ENCODE results near the gene EBF3. TPM values are rescaled to one million over a fixed set of nuclear protein-coding genes. Genes with fewer than 3 reads are reported as not detected.

The EBF3 gene
- total RNA-seq, 1 donor from 2014 or later = 0.07 TPM

GRCh38 chr10:129812398-129812797 lies 151.7 kb downstream of the EBF3 start:
- H3K79me2 ChIP-seq (ENCODE audit: insufficient read depth, low read length) = no peaks in the 10 kb centered on the region
- no peaks in the 10 kb centered on the region for H4K20me1 ChIP-seq (ENCODE audit: insufficient read depth, low read length)
- peaks cover 19% of the 10 kb centered on the region for H3K27me3 Mint-ChIP-seq (ENCODE audit: low read depth, unreplicated experiment)

GRCh38 chr10:129811208-129811607 lies 152.9 kb downstream of the EBF3 start:
- no peaks in the 10 kb centered on the region for H3K4me1 ChIP-seq (ENCODE audit: insufficient read depth, low read length)
- FAIRE-seq = no peak
- DNase-seq (ENCODE audit: low read depth) = no peak
- no peaks in the 10 kb centered on the region for H3K79me2 ChIP-seq (ENCODE audit: insufficient read depth, low read length)
- H3K4me3 ChIP-seq (ENCODE audit: insufficient read depth, low read depth, low read length) = no peak overlapping the region
- no peaks in the 10 kb centered on the region for H3K27me3 ChIP-seq (ENCODE audit: insufficient read depth, low read length)
- peaks cover 4% of the 10 kb centered on the region for H3K9me3 ChIP-seq (ENCODE audit: insufficient read depth, low read depth, low read length)
- no peak overlapping the region for H2AFZ ChIP-seq (ENCODE audit: low read depth, low read length)
- no peak overlapping the region for H3K27ac Mint-ChIP-seq (ENCODE audit: unreplicated experiment)
- peaks cover 22% of the 10 kb centered on the region for H3K27me3 Mint-ChIP-seq (ENCODE audit: low read depth, unreplicated experiment)
- H3K36me3 ChIP-seq (ENCODE audit: insufficient read depth, low read length) = no peaks in the 10 kb centered on the region
- H3K27ac ChIP-seq (ENCODE audit: low read depth, low read length) = no peak overlapping the region
- TF ChIP-seq EZH2 (IDR thresholded peaks at IDR 0.05; ENCODE audit: insufficient read depth, low read length) (no peak), CTCF (IDR thresholded peaks at IDR 0.05; ENCODE audit: insufficient read depth, low read depth, low read length) (no peak)
- no peak overlapping the region for H3K9ac ChIP-seq (ENCODE audit: low read length)
- no peak overlapping the region for H3K4me2 ChIP-seq (ENCODE audit: low read length)
- no peaks in the 10 kb centered on the region for H4K20me1 ChIP-seq (ENCODE audit: insufficient read depth, low read length)
- H3K4me3 Mint-ChIP-seq (ENCODE audit: unreplicated experiment) = no peak overlapping the region
- peaks cover 7% of the 10 kb centered on the region for H3K9me3 Mint-ChIP-seq (ENCODE audit: unreplicated experiment)
- no peaks in the 10 kb centered on the region for H3K4me1 Mint-ChIP-seq (ENCODE audit: low read depth, unreplicated experiment)
- H3K36me3 Mint-ChIP-seq (ENCODE audit: low read depth, unreplicated experiment) = no peaks in the 10 kb centered on the region

More at GRCh38 chr10:129812398-129812797, 151.7 kb downstream of the EBF3 start:
- DNase-seq (ENCODE audit: low read depth) (no peak), FAIRE-seq (no peak)
- no peak overlapping the region for H2AFZ ChIP-seq (ENCODE audit: low read depth, low read length)
- peaks cover 4% of the 10 kb centered on the region for H3K9me3 ChIP-seq (ENCODE audit: insufficient read depth, low read depth, low read length)
- H3K4me3 ChIP-seq (ENCODE audit: insufficient read depth, low read depth, low read length) = no peak overlapping the region
- no peak overlapping the region for H3K4me2 ChIP-seq (ENCODE audit: low read length)
- TF ChIP-seq EZH2 (IDR thresholded peaks at IDR 0.05; ENCODE audit: insufficient read depth, low read length) (no peak), CTCF (IDR thresholded peaks at IDR 0.05; ENCODE audit: insufficient read depth, low read depth, low read length) (no peak)
- no peaks in the 10 kb centered on the region for H3K4me1 Mint-ChIP-seq (ENCODE audit: low read depth, unreplicated experiment)
- H3K36me3 ChIP-seq (ENCODE audit: insufficient read depth, low read length) = no peaks in the 10 kb centered on the region
- no peaks in the 10 kb centered on the region for H3K36me3 Mint-ChIP-seq (ENCODE audit: low read depth, unreplicated experiment)
- H3K9ac ChIP-seq (ENCODE audit: low read length) = no peak overlapping the region
- no peak overlapping the region for H3K27ac ChIP-seq (ENCODE audit: low read depth, low read length)
- H3K4me1 ChIP-seq (ENCODE audit: insufficient read depth, low read length) = no peaks in the 10 kb centered on the region
- no peak overlapping the region for H3K27ac Mint-ChIP-seq (ENCODE audit: unreplicated experiment)
- no peak overlapping the region for H3K4me3 Mint-ChIP-seq (ENCODE audit: unreplicated experiment)
- H3K27me3 ChIP-seq (ENCODE audit: insufficient read depth, low read length) = no peaks in the 10 kb centered on the region
- peaks cover 2% of the 10 kb centered on the region for H3K9me3 Mint-ChIP-seq (ENCODE audit: unreplicated experiment)

DNA sequence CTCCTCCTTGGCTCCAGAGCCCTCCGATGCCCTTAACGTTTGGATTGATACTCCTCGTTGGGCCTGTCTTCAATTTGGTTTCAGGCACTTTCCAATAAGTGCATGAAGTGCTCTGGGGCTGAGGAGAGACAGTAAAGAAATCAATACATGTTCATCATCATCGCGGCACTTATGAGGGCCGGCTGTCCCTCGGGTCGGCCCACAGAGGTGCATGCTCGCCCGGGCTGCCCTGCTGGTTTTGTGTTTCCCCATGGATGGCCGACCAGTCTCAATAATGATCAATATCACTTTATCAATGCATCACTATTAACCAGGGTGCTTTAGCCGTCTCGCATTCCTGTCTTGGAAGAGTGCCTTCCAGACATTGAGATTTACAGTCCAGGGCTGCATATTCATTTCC lies 154.2 kb downstream of the EBF3 start:
- no peak overlapping the region for H3K9ac ChIP-seq (ENCODE audit: low read length)
- no peaks in the 10 kb centered on the region for H3K4me1 ChIP-seq (ENCODE audit: insufficient read depth, low read length)
- H4K20me1 ChIP-seq (ENCODE audit: insufficient read depth, low read length) = no peaks in the 10 kb centered on the region
- H3K79me2 ChIP-seq (ENCODE audit: insufficient read depth, low read length) = no peaks in the 10 kb centered on the region
- H3K4me3 Mint-ChIP-seq (ENCODE audit: unreplicated experiment) = no peak overlapping the region
- H3K4me3 ChIP-seq (ENCODE audit: insufficient read depth, low read depth, low read length) = no peak overlapping the region
- H3K4me1 Mint-ChIP-seq (ENCODE audit: low read depth, unreplicated experiment) = no peaks in the 10 kb centered on the region
- H3K36me3 Mint-ChIP-seq (ENCODE audit: low read depth, unreplicated experiment) = no peaks in the 10 kb centered on the region
- no peak for DNase-seq (ENCODE audit: low read depth)
- no peaks in the 10 kb centered on the region for H3K27me3 ChIP-seq (ENCODE audit: insufficient read depth, low read length)
- peaks cover 19% of the 10 kb centered on the region for H3K27me3 Mint-ChIP-seq (ENCODE audit: low read depth, unreplicated experiment)
- H3K9me3 ChIP-seq (ENCODE audit: insufficient read depth, low read depth, low read length) = peaks cover 4% of the 10 kb centered on the region
- no peak overlapping the region for H3K4me2 ChIP-seq (ENCODE audit: low read length)
- H2AFZ ChIP-seq (ENCODE audit: low read depth, low read length) = no peak overlapping the region
- no peak overlapping the region for H3K27ac Mint-ChIP-seq (ENCODE audit: unreplicated experiment)
- no peak for FAIRE-seq
- H3K9me3 Mint-ChIP-seq (ENCODE audit: unreplicated experiment) = peaks cover 7% of the 10 kb centered on the region
- H3K36me3 ChIP-seq (ENCODE audit: insufficient read depth, low read length) = no peaks in the 10 kb centered on the region
- no peak overlapping the region for H3K27ac ChIP-seq (ENCODE audit: low read depth, low read length)
- TF ChIP-seq CTCF (IDR thresholded peaks at IDR 0.05; ENCODE audit: insufficient read depth, low read depth, low read length) (no peak), EZH2 (IDR thresholded peaks at IDR 0.05; ENCODE audit: insufficient read depth, low read length) (no peak)

All from astrocyte (in vitro differentiated cells and primary cell).